ENCODE data around the gene MDFI.

Gene MDFI

DNA sequence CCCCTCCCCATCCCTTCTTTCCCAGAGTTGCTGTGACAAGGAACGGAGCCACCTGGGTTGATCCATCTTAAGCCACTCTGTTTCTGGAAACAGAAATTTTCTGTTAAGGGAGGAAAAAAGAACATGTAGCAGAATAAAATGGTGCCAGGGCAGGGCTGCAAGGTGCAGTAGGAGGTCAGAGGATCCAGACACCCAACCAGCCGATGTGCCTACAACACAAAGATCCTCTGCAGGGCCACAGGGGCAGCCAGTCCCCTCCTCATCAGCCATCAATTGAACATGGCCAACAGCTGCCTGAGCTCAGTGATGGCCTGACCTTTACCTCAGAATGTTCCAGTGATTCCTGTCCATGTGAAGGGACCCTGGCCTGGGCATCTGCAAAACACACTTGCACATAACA is 11.9 kb downstream of the MDFI start:
- no peak for DNase-seq (ENCODE audit: low read depth, low spot score)
- H3K4me1 ChIP-seq (ENCODE audit: insufficient read depth, insufficient read length), result peaks cover 19% of the 10 kb centered on the region
- no peak overlapping the region for H3K4me3 ChIP-seq (ENCODE audit: insufficient read length, low read depth)
- peaks cover 61% of the 10 kb centered on the region for H3K36me3 ChIP-seq (ENCODE audit: insufficient read depth, insufficient read length, low read length)
- no peaks in the 10 kb centered on the region for H3K27me3 ChIP-seq (ENCODE audit: insufficient read depth, insufficient read length)
- H3K9me3 ChIP-seq (ENCODE audit: insufficient read depth, low read length), result no peaks in the 10 kb centered on the region
- no peak for TF ChIP-seq YY1 (IDR thresholded peaks at IDR 0.05; ENCODE audit: insufficient read depth, insufficient read length)
- no peak for TF ChIP-seq SUZ12 (IDR thresholded peaks at IDR 0.05; ENCODE audit: extremely low read depth, insufficient read depth, insufficient read length)
- no peak for TF ChIP-seq ZNF274 (IDR thresholded peaks at IDR 0.05; ENCODE audit: low read depth, low read length)
- no peak overlapping the region for H3K9ac ChIP-seq (ENCODE audit: insufficient read length, low read depth)

DNA sequence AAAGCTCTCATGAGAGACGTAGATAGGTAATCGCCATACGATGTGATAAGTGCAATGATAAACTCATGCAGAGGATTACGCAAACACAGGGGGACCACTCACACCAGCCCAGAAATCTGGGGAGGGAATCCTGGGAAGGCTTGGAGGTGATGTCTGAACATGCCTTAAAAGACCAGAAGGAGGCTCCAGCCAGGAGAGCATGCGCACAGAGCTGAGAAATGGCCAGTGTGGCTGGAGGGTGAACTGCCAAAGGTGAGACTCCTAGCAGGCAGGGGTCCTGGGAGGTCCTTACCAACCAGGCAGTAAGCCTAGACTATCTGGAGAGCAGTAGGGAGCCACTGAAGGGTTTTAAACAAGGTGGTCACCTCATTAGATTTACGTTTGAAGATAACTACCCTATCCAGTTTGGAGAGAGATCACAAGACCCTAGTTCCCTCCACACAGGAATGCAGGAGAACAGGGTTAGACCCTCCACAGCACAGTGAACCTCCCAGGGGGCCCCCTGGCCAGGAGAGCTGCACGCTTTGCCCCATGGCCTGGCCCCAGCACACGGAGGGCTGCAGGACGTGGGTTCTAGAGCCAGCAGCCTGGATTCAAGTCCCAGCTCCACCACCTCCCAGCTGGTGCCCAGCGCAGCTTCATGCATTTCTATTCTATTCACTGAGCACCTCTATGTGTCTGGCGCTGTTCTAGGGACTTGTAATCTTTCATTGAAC is 13.1 kb downstream of the MDFI start:
- no peak overlapping the region for H3K4me3 ChIP-seq (ENCODE audit: insufficient read length, low read depth)
- peaks cover 55% of the 10 kb centered on the region for H3K36me3 ChIP-seq (ENCODE audit: insufficient read depth, insufficient read length, low read length)

DNA sequence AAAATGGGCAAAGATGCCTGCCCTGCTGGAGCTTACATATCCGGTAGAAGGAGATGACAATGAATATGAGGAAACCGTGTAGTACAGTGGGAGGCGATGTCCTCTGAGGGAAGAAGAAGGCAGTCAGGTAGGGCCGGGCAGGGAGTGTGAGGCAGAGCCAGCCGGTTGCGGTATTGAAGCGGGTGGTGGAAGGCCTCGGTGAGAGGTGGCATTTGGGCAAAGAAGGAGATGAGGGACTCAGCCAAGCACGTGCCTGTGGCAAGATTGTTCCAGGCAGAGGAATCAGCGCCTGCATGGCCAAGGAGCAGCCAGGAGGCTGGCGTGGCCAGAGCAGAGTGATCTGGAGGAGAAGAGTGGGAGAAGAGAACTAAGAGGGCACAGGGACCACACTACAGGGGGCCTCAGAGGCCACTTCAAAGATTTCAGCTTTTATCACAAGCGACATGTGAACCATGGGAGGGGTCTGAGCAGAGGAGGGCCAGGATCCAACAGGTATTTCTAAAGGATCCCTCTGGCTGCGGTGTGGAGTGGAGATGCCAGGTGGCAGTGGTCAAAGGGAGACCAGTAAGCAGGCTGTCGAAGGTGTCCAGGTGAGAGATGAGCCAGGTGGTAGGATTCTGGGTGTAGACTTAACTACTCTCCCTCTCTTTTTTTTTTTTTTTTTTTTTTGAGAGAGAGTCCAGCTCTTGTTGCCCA is 13.8 kb downstream of the MDFI start:
- peaks cover 8% of the 10 kb centered on the region for H3K4me1 ChIP-seq (ENCODE audit: insufficient read depth, insufficient read length)
- H3K4me3 ChIP-seq (ENCODE audit: insufficient read length, low read depth), result no peak overlapping the region
- no peak overlapping the region for H3K9ac ChIP-seq (ENCODE audit: insufficient read length, low read depth)
- peaks cover 48% of the 10 kb centered on the region for H3K36me3 ChIP-seq (ENCODE audit: insufficient read depth, insufficient read length, low read length)
- TF ChIP-seq YY1 (IDR thresholded peaks at IDR 0.05; ENCODE audit: insufficient read depth, insufficient read length) (no peak), SUZ12 (IDR thresholded peaks at IDR 0.05; ENCODE audit: extremely low read depth, insufficient read depth, insufficient read length) (no peak), ZNF274 (IDR thresholded peaks at IDR 0.05; ENCODE audit: low read depth, low read length) (no peak)
- no peaks in the 10 kb centered on the region for H3K27me3 ChIP-seq (ENCODE audit: insufficient read depth, insufficient read length)
- DNase-seq (ENCODE audit: low read depth, low spot score), result no peak
- H3K9me3 ChIP-seq (ENCODE audit: insufficient read depth, low read length), result no peaks in the 10 kb centered on the region

More for the DNA sequence above, 13.1 kb downstream of the MDFI start:
- TF ChIP-seq SUZ12 (IDR thresholded peaks at IDR 0.05; ENCODE audit: extremely low read depth, insufficient read depth, insufficient read length), result no peak
- TF ChIP-seq ZNF274 (IDR thresholded peaks at IDR 0.05; ENCODE audit: low read depth, low read length), result no peak
- TF ChIP-seq YY1 (IDR thresholded peaks at IDR 0.05; ENCODE audit: insufficient read depth, insufficient read length), result no peak
- H3K9ac ChIP-seq (ENCODE audit: insufficient read length, low read depth), result no peak overlapping the region
- peaks cover 11% of the 10 kb centered on the region for H3K4me1 ChIP-seq (ENCODE audit: insufficient read depth, insufficient read length)
- no peak for DNase-seq (ENCODE audit: low read depth, low spot score)
- no peaks in the 10 kb centered on the region for H3K27me3 ChIP-seq (ENCODE audit: insufficient read depth, insufficient read length)
- no peaks in the 10 kb centered on the region for H3K9me3 ChIP-seq (ENCODE audit: insufficient read depth, low read length)

DNA sequence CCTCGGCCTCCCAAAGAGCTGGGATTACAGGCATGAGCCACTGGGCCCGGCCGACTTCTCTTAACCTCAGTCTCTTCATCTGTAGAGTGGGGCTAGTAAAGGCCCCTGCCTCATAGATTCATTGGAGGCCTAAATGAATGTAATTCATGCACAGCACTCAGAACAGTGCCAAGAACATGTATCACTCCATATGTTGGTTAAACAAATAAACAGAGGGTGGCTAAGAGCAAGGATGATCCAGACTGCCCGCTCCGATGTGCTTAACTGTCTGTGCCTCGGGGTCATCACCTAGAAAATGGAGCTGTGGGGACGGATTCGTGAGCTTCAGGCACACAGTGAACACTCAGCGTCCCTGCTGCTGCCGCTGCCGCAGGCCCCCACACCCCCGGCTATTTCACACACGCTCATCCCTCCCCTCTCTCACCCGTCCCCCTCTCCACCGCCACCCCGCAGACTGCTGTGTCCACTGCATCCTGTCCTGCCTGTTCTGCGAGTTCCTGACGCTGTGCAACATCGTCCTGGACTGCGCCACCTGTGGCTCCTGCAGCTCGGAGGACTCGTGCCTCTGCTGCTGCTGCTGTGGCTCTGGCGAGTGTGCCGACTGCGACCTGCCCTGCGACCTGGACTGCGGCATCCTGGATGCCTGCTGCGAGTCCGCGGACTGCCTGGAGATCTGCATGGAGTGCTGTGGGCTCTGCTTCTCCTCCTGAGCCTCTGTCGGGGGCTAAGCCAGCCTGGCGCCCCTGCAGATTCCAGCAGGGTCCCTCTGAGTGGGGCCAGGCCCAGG is 14.8 kb downstream of the MDFI start:
- H3K4me1 ChIP-seq (ENCODE audit: insufficient read depth, insufficient read length), result peaks cover 12% of the 10 kb centered on the region
- no peak for DNase-seq (ENCODE audit: low read depth, low spot score)
- TF ChIP-seq SUZ12 (IDR thresholded peaks at IDR 0.05; ENCODE audit: extremely low read depth, insufficient read depth, insufficient read length) (no peak), ZNF274 (IDR thresholded peaks at IDR 0.05; ENCODE audit: low read depth, low read length) (no peak), YY1 (IDR thresholded peaks at IDR 0.05; ENCODE audit: insufficient read depth, insufficient read length) (no peak)
- no peaks in the 10 kb centered on the region for H3K9me3 ChIP-seq (ENCODE audit: insufficient read depth, low read length)
- no peaks in the 10 kb centered on the region for H3K27me3 ChIP-seq (ENCODE audit: insufficient read depth, insufficient read length)
- no peak overlapping the region for H3K4me3 ChIP-seq (ENCODE audit: insufficient read length, low read depth)
- peaks cover 42% of the 10 kb centered on the region for H3K36me3 ChIP-seq (ENCODE audit: insufficient read depth, insufficient read length, low read length)
- H3K9ac ChIP-seq (ENCODE audit: insufficient read length, low read depth), result no peak overlapping the region

DNA sequence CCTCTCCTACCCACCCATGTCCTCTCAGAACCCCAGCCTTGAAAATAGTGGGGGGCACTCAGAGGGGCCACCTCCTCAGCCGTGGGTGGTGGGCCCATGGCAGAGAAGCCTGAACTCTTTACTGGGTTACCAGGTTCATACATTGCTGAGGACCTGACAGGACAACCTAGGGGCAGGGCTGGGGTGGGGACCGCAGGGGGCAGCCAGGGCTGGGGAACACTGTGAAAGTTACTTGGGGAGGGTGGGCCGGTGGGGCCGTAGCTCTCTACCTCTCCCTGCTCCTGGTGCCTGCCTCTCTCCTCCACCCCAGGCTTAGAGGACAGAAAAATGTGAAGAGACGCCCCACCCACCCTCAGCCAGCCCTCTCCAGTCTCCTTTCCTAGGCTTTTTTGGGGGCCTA is 15.4 kb downstream of the MDFI start:
- peaks cover 36% of the 10 kb centered on the region for H3K36me3 ChIP-seq (ENCODE audit: insufficient read depth, insufficient read length, low read length)
- peaks cover 12% of the 10 kb centered on the region for H3K4me1 ChIP-seq (ENCODE audit: insufficient read depth, insufficient read length)
- H3K27me3 ChIP-seq (ENCODE audit: insufficient read depth, insufficient read length), result no peaks in the 10 kb centered on the region
- no peak overlapping the region for H3K4me3 ChIP-seq (ENCODE audit: insufficient read length, low read depth)
- no peaks in the 10 kb centered on the region for H3K9me3 ChIP-seq (ENCODE audit: insufficient read depth, low read length)
- no peak overlapping the region for H3K9ac ChIP-seq (ENCODE audit: insufficient read length, low read depth)
- TF ChIP-seq SUZ12 (IDR thresholded peaks at IDR 0.05; ENCODE audit: extremely low read depth, insufficient read depth, insufficient read length) (no peak), YY1 (IDR thresholded peaks at IDR 0.05; ENCODE audit: insufficient read depth, insufficient read length) (no peak), ZNF274 (IDR thresholded peaks at IDR 0.05; ENCODE audit: low read depth, low read length) (no peak)
- DNase-seq (ENCODE audit: low read depth, low spot score), result no peak

DNA sequence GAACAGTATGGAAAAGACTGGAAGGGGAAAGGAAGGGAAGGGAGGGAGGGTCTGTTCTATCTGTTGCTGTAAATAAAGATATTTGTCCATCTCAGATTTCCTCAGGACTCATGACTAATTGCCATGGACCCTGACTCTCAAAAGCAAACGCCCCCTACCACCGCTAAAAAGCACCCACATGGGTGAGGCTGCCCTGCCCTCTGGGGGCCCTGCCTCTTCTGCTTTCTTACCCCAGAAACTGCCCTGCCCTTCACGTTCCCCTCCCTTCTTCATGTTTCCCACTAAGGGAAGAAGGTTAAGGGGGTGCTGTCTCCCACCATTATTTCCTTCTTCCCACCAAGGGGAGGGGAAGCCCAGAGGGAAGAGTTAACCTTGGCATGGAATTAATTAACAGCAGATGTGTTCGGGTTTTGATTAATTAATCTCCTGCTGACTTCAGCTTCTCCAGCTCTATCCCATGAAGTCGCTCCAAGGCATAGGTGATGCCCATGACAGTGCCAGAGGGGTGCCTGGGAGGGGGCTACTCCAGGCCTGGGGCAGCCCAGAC is 16.0 kb downstream of the MDFI start:
- Histone ChIP-seq H3K4me1 (ENCODE audit: insufficient read depth, insufficient read length) (peaks cover 12% of the 10 kb centered on the region), H3K4me3 (ENCODE audit: insufficient read length, low read depth) (no peak overlapping the region), H3K36me3 (ENCODE audit: insufficient read depth, insufficient read length, low read length) (peaks cover 30% of the 10 kb centered on the region), H3K27me3 (ENCODE audit: insufficient read depth, insufficient read length) (no peaks in the 10 kb centered on the region), H3K9me3 (ENCODE audit: insufficient read depth, low read length) (no peaks in the 10 kb centered on the region), H3K9ac (ENCODE audit: insufficient read length, low read depth) (no peak overlapping the region)
- no peak for TF ChIP-seq YY1 (IDR thresholded peaks at IDR 0.05; ENCODE audit: insufficient read depth, insufficient read length)
- no peak for TF ChIP-seq ZNF274 (IDR thresholded peaks at IDR 0.05; ENCODE audit: low read depth, low read length)
- TF ChIP-seq SUZ12 (IDR thresholded peaks at IDR 0.05; ENCODE audit: extremely low read depth, insufficient read depth, insufficient read length), result no peak
- no peak for DNase-seq (ENCODE audit: low read depth, low spot score)

All from NT2/D1 (cell line).